ENCODE data around the gene LCE3C. TPM values are rescaled to one million over a fixed set of nuclear protein-coding genes. Genes with fewer than 3 reads are reported as not detected.
"Not testable (repeated sequence)": the region's sequence is repeated elsewhere in the genome, so short reads cannot be mapped to it uniquely, and the experiment has no call there.

Gene LCE3C
- total RNA-seq, 4 donors from 2014 or later = not detected

GRCh38 chr1:152577168-152577567 lies 22.9 kb upstream of the LCE3C start:
- in situ Hi-C loops (cut with MboI; ENCODE audit: low pct_ligation_motif_present in 1 of 4, low pct_unique_long_range_greater_than_20kb in 1 of 4, low sequenced_read_pairs in 3 of 4) (loop anchor here in 1 of 4 donors (10.0 kb wide), 1 partner anchor 58 kb away; no protein-coding TSS in a partner anchor), intact Hi-C loops (cut with DNase I; ENCODE audit: low total_unique reads) (no loop called here)
- no peaks in the 10 kb centered on the region for H3K36me3 ChIP-seq
- TF ChIP-seq POLR2AphosphoS5 (IDR thresholded peaks at IDR 0.05) (no peak), CTCF (IDR thresholded peaks at IDR 0.05) (no peak), EP300 (IDR thresholded peaks at IDR 0.05; ENCODE audit: low read depth) (no peak), POLR2A (IDR thresholded peaks at IDR 0.05) (no peak)
- DNase-seq = no peak
- no peak overlapping the region for H3K4me3 ChIP-seq
- no peak overlapping the region for H3K27ac ChIP-seq
- H3K4me1 ChIP-seq = no peaks in the 10 kb centered on the region
- H3K9me3 ChIP-seq = no peaks in the 10 kb centered on the region
- no peaks in the 10 kb centered on the region for H3K27me3 ChIP-seq
- 80% methylated on average over 2 of the region's 2 CpGs; no CpG with 5 or more reads in 1 of the 2 donors for WGBS, 2 donors (ENCODE audit: low coverage in 1 of 2)

DNA sequence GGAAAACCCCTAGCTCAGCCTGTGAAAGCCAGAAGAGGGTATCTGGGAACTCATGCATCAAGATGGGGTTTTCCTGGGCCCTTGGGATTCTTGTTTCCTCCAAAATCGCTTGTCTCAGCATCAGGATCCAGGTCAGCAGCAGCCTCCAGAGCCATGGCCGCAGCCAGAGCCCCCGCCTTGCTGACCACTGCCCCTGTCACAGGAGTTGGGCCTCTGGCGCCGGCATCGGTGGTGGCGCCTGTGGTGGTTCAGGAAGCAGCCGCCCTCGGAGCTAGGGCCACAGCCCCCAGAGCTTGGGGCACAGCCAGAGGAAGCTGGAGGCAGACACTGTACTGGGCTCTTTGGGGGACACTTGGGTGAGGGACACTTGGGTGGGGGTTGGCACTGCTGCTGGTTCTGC lies 20.5 kb upstream of the LCE3C start:
- H3K27ac ChIP-seq; H3K4me1 ChIP-seq; H3K36me3 ChIP-seq; DNase-seq; H3K4me3 ChIP-seq; H3K9me3 ChIP-seq; H3K27me3 ChIP-seq; intact Hi-C loops (cut with DNase I; ENCODE audit: low total_unique reads): not testable (repeated sequence)
- in situ Hi-C loops (cut with MboI; ENCODE audit: low pct_ligation_motif_present in 1 of 4, low pct_unique_long_range_greater_than_20kb in 1 of 4, low sequenced_read_pairs in 3 of 4) = loop anchor here in 1 of 4 donors (10.0 kb wide), 1 partner anchor 55 kb away; no protein-coding TSS in a partner anchor
- WGBS, 2 donors (ENCODE audit: low coverage in 1 of 2) = 87% methylated on average over 9 of the region's 9 CpGs; no CpG with 5 or more reads in 1 of the 2 donors

DNA sequence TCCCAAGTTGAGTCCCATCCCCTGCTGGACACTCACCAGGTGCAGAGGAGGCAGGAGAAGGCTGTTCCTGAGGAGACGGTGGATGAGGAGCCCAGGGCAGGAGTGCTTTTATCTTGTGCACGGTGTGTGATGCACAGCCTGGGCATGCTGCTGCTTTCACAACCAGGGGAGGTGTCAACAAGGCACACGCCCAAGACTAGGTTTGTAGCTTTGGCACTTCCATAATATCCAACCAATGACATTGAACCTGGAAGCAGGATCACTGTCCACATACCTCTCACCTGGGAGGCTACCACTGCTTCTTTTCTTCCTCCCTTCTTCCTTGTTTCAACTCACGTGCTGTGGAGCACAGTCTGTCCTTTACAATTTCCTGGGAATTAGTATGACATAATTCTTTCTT lies 19.6 kb upstream of the LCE3C start, which contains the start of gene LCE3D:
TSS of gene LCE3D (minus strand) at position 84 of the 400 bp plus-strand sequence. CDS start 580 bp downstream, outside the sequence.
- no peaks in the 10 kb centered on the region for H3K36me3 ChIP-seq
- in situ Hi-C loops (cut with MboI; ENCODE audit: low pct_ligation_motif_present in 1 of 4, low pct_unique_long_range_greater_than_20kb in 1 of 4, low sequenced_read_pairs in 3 of 4) (no loop called here), intact Hi-C loops (cut with DNase I; ENCODE audit: low total_unique reads) (no loop called here)
- no peak within 1 kb of the TSS for H3K4me3 ChIP-seq
- DNase-seq = no peak
- TF ChIP-seq POLR2A (IDR thresholded peaks at IDR 0.05) = no peak
- no peak for TF ChIP-seq CTCF (IDR thresholded peaks at IDR 0.05)
- TF ChIP-seq POLR2AphosphoS5 (IDR thresholded peaks at IDR 0.05) = no peak
- TF ChIP-seq EP300 (IDR thresholded peaks at IDR 0.05; ENCODE audit: low read depth) = no peak
- H3K4me1 ChIP-seq = no peaks in the 10 kb centered on the region
- H3K27ac ChIP-seq = no peak within 1 kb of the TSS
- WGBS, 2 donors (ENCODE audit: low coverage in 1 of 2) = 41 to 61% methylated on average over 2 to 4 of the region's 4 CpGs
- no peaks in the 10 kb centered on the region for H3K9me3 ChIP-seq
- H3K27me3 ChIP-seq = no peaks in the 10 kb centered on the region

DNA sequence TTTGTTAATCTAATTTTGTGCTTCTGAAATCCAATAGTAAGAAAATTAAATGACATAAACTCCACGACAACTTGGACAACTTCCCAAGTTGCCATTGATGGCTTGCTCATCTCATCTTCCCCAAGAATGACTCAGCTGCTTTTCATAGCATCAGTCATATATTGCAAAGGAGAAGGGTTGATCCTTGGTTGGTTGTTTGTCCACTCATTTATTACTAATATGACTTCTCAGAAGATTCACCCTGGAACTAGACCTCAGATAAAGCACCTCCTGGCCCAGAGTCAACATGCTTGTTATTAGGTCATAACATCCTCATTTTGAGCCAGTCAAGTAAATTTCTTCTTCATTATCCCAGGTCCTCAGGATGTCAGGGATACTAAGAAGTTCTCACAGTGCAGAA lies 17.4 kb upstream of the LCE3C start:
- in situ Hi-C loops (cut with MboI; ENCODE audit: low pct_ligation_motif_present in 1 of 4, low pct_unique_long_range_greater_than_20kb in 1 of 4, low sequenced_read_pairs in 3 of 4) = no loop called here

More for the DNA sequence above, 17.4 kb upstream of the LCE3C start:
- H3K27me3 ChIP-seq = no peaks in the 10 kb centered on the region
- no peak overlapping the region for H3K4me3 ChIP-seq
- intact Hi-C loops (cut with DNase I; ENCODE audit: low total_unique reads) = loop anchor here (1.0 kb wide), 1 partner anchor 36 kb away; no protein-coding TSS in a partner anchor
- H3K4me1 ChIP-seq = no peaks in the 10 kb centered on the region
- 38 to 58% methylated on average over 1 of the region's 1 CpG for WGBS, 2 donors (ENCODE audit: low coverage in 1 of 2)
- H3K36me3 ChIP-seq = no peaks in the 10 kb centered on the region
- TF ChIP-seq EP300 (IDR thresholded peaks at IDR 0.05; ENCODE audit: low read depth) (no peak), POLR2A (IDR thresholded peaks at IDR 0.05) (no peak), POLR2AphosphoS5 (IDR thresholded peaks at IDR 0.05) (no peak), CTCF (IDR thresholded peaks at IDR 0.05) (no peak)
- no peak overlapping the region for H3K27ac ChIP-seq
- no peak for DNase-seq
- no peaks in the 10 kb centered on the region for H3K9me3 ChIP-seq
